GM12878 (cell line): ENCODE measurements around the gene OR1C1.

Source experiments
- CREB1 ChIP-seq: IDR thresholded peaks from 2 replicates; pipeline ENCODE4 v1.6.1; 2012; ENCODE audit warnings: low read depth, mild to moderate bottlenecking, inconsistent platforms
- CTCF ChIP-seq, 3 experiments: IDR thresholded peaks in 2 of 3; conservative IDR thresholded peaks in 1 of 3; 2 replicates each; pipeline ENCODE4 v1.5.1; 2011; ENCODE audit warnings: low read depth in 3 of 3, low read length in 3 of 3, mild to moderate bottlenecking in 3 of 3, control low read depth in 2 of 3, moderate library complexity in 2 of 3, inconsistent platforms in 1 of 3, mixed read lengths in 1 of 3; ENCODE audit not compliant: control insufficient read depth in 2 of 3, insufficient read depth in 1 of 3; ENCODE audit errors: extremely low read depth in 1 of 3
- EP300 ChIP-seq, 2 experiments: fragments of 150-350 bp in 1 of 2; IDR thresholded peaks; 2 replicates each; pipeline ENCODE4 v1.6.1; 2011 to 2012; ENCODE audit warnings: low read depth in 2 of 2, low read length in 2 of 2, borderline replicate concordance in 1 of 2, improper control_type of control experiment in 1 of 2, inconsistent platforms in 1 of 2; ENCODE audit not compliant: control insufficient read depth in 1 of 2
- ESRRA ChIP-seq: IDR thresholded peaks from 2 replicates; pipeline ENCODE4 v1.6.1; 2012; ENCODE audit warnings: mild to moderate bottlenecking, low read length, improper control_type of control experiment
- KDM1A ChIP-seq: fragments of 200-600 bp; sonication (generic); IDR thresholded peaks from 2 replicates; pipeline ENCODE4 v1.6.1; 2016; ENCODE audit warnings: borderline replicate concordance
- MEF2A ChIP-seq: IDR thresholded peaks from 2 replicates; pipeline ENCODE4 v1.6.1; 2011; ENCODE audit warnings: low read depth, mild to moderate bottlenecking, low read length, moderate library complexity; ENCODE audit not compliant: insufficient read depth
- MTA3 ChIP-seq: IDR thresholded peaks from 2 replicates; pipeline ENCODE4 v1.6.1; 2012; ENCODE audit warnings: low read length, inconsistent platforms, borderline replicate concordance
- NR2C2 ChIP-seq: IDR thresholded peaks from 2 replicates; pipeline ENCODE4 v1.6.1; 2011; ENCODE audit warnings: borderline replicate concordance, low read depth; ENCODE audit not compliant: control insufficient read depth, insufficient read length
- PAX8 ChIP-seq: fragments of 450-650 bp; IDR thresholded peaks from 2 replicates; pipeline ENCODE4 v1.6.1; 2017; ENCODE audit warnings: mild to moderate bottlenecking, moderate library complexity
- PKNOX1 ChIP-seq: fragments of 450-650 bp; IDR thresholded peaks from 2 replicates; pipeline ENCODE4 v1.6.1; 2016; ENCODE audit warnings: mild to moderate bottlenecking
- POLR2A ChIP-seq: IDR thresholded peaks from 2 replicates; pipeline ENCODE4 v1.6.1; 2011; ENCODE audit warnings: low read depth, mild to moderate bottlenecking, low read length
- RCOR1 ChIP-seq: conservative IDR thresholded peaks from 2 replicates; pipeline ENCODE4 v1.6.1; 2012; ENCODE audit warnings: low read depth, low read length, improper control_type of control experiment
- SIN3A ChIP-seq: IDR thresholded peaks from 2 replicates; pipeline ENCODE4 v1.6.1; 2012; ENCODE audit warnings: low read depth, low read length, improper control_type of control experiment
- ZSCAN29 ChIP-seq: fragments of 450-650 bp; IDR thresholded peaks from 2 replicates; pipeline ENCODE4 v1.6.1; 2017; ENCODE audit warnings: mild to moderate bottlenecking, moderate library complexity

GRCh38 chr1:247747616-247748015 lies 12.7 kb downstream of the OR1C1 start:
- TF ChIP-seq CTCF (IDR thresholded peaks at IDR 0.05 in 2 of 3, conservative IDR thresholded peaks at IDR 0.05 in 1 of 3; ENCODE audit: control insufficient read depth in 2 of 3, extremely low read depth in 1 of 3, insufficient read depth in 1 of 3, low read depth in 3 of 3, low read length in 3 of 3) = no peak
- no peak for TF ChIP-seq NR2C2
- TF ChIP-seq RCOR1 = no peak
- TF ChIP-seq MEF2A = no peak
- TF ChIP-seq KDM1A = no peak
- TF ChIP-seq PAX8 = no peak
- no peak for TF ChIP-seq PKNOX1
- no peak for TF ChIP-seq ZSCAN29
- no peak for TF ChIP-seq EP300 (IDR thresholded peaks at IDR 0.05; ENCODE audit: borderline replicate concordance in 1 of 2, control insufficient read depth in 1 of 2, low read depth in 2 of 2, low read length in 2 of 2)
- no peak for TF ChIP-seq SIN3A
- TF ChIP-seq MTA3 = no peak
- no peak for TF ChIP-seq CREB1
- no peak for TF ChIP-seq ESRRA
- no peak for TF ChIP-seq POLR2A
